ENCODE measurements around the gene SPATS2L. TPM values are rescaled to one million over a fixed set of nuclear protein-coding genes. Genes with fewer than 3 reads are reported as not detected.
"Not testable (repeated sequence)": the region's sequence is repeated elsewhere in the genome, so short reads cannot be mapped to it uniquely, and the experiment has no call there.

SPATS2L gene
- total and polyA plus RNA-seq, 2 donors: 34.8 to 58.3 TPM

GRCh38 chr2:200338692-200339091 is 32.2 kb downstream of the SPATS2L start:
- 65% methylated on average over 4 of the region's 4 CpGs for WGBS
- H3K4me1 ChIP-seq (ENCODE audit: control insufficient read depth in 2 of 2, insufficient read depth in 2 of 2, low read length in 2 of 2): no peaks in the 10 kb centered on the region

GRCh38 chr2:200340508-200341224 is 34.2 kb downstream of the SPATS2L start:
- no peaks in the 10 kb centered on the region for H3K36me3 ChIP-seq (ENCODE audit: control insufficient read depth in 2 of 2, insufficient read depth in 2 of 2, low read length in 1 of 2)
- no peaks in the 10 kb centered on the region for H3K9me3 ChIP-seq (ENCODE audit: control insufficient read depth in 2 of 2, insufficient read depth in 1 of 2, low read length in 1 of 2)
- 99% methylated on average over 6 of the region's 6 CpGs for WGBS
- H3K4me3 ChIP-seq (ENCODE audit: low read length in 2 of 2): no peak overlapping the region
- H3K27me3 ChIP-seq (ENCODE audit: control insufficient read depth in 2 of 2, insufficient read depth in 1 of 2, low read length in 1 of 2): no peaks in the 10 kb centered on the region
- DNase-seq (ENCODE audit: low read depth in 6 of 9, low spot score in 9 of 9): no peak
- H3K4me1 ChIP-seq (ENCODE audit: control insufficient read depth in 2 of 2, insufficient read depth in 2 of 2, low read length in 2 of 2): no peaks in the 10 kb centered on the region
- no peak overlapping the region for H3K27ac ChIP-seq (ENCODE audit: low read depth in 1 of 2, low read length in 1 of 2)

More at GRCh38 chr2:200338692-200339091, 32.2 kb downstream of the SPATS2L start:
- DNase-seq (ENCODE audit: low read depth in 6 of 9, low spot score in 9 of 9): no peak
- H3K27ac ChIP-seq (ENCODE audit: low read depth in 1 of 2, low read length in 1 of 2): no peak overlapping the region
- no peaks in the 10 kb centered on the region for H3K27me3 ChIP-seq (ENCODE audit: control insufficient read depth in 2 of 2, insufficient read depth in 1 of 2, low read length in 1 of 2)
- H3K4me3 ChIP-seq (ENCODE audit: low read length in 2 of 2): no peak overlapping the region
- no peaks in the 10 kb centered on the region for H3K36me3 ChIP-seq (ENCODE audit: control insufficient read depth in 2 of 2, insufficient read depth in 2 of 2, low read length in 1 of 2)
- H3K9me3 ChIP-seq (ENCODE audit: control insufficient read depth in 2 of 2, insufficient read depth in 1 of 2, low read length in 1 of 2): peaks cover 0 to 2% of the 10 kb centered on the region in 2 donors

GRCh38 chr2:200341376-200341775 is 34.9 kb downstream of the SPATS2L start:
- no peak overlapping the region for H3K4me3 ChIP-seq (ENCODE audit: low read length in 2 of 2)
- no peak overlapping the region for H3K27ac ChIP-seq (ENCODE audit: low read depth in 1 of 2, low read length in 1 of 2)
- no peaks in the 10 kb centered on the region for H3K36me3 ChIP-seq (ENCODE audit: control insufficient read depth in 2 of 2, insufficient read depth in 2 of 2, low read length in 1 of 2)
- no peaks in the 10 kb centered on the region for H3K4me1 ChIP-seq (ENCODE audit: control insufficient read depth in 2 of 2, insufficient read depth in 2 of 2, low read length in 2 of 2)
- no peaks in the 10 kb centered on the region for H3K27me3 ChIP-seq (ENCODE audit: control insufficient read depth in 2 of 2, insufficient read depth in 1 of 2, low read length in 1 of 2)
- WGBS: 100% methylated on average over 1 of the region's 1 CpG
- no peaks in the 10 kb centered on the region for H3K9me3 ChIP-seq (ENCODE audit: control insufficient read depth in 2 of 2, insufficient read depth in 1 of 2, low read length in 1 of 2)
- DNase-seq (ENCODE audit: low read depth in 6 of 9, low spot score in 9 of 9): no peak

DNA sequence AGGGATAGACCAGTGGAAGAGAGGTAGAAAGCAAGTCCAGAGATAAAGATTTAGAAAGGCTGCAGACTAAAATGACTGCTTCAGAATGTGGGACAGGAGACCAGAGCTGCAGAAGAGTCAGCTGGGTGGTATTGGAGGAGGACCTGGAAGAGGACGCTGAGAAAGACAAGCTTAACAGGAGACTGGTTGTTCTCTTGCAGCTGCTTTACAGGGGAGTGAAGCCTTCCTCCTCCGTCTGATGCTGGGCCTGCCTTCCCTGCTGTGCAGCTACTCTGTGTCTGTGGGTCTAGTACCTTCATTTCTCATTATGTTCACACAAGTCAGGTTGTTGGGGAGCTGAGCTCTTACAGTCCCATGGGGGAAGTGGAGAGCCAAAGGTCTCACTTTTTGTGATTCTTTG is 35.7 kb downstream of the SPATS2L start:
- 93% methylated on average over 2 of the region's 2 CpGs for WGBS
- no peak for DNase-seq (ENCODE audit: low read depth in 6 of 9, low spot score in 9 of 9)
- no peak overlapping the region for H3K27ac ChIP-seq (ENCODE audit: low read depth in 1 of 2, low read length in 1 of 2)
- no peaks in the 10 kb centered on the region for H3K4me1 ChIP-seq (ENCODE audit: control insufficient read depth in 2 of 2, insufficient read depth in 2 of 2, low read length in 2 of 2)
- no peaks in the 10 kb centered on the region for H3K36me3 ChIP-seq (ENCODE audit: control insufficient read depth in 2 of 2, insufficient read depth in 2 of 2, low read length in 1 of 2)
- H3K27me3 ChIP-seq (ENCODE audit: control insufficient read depth in 2 of 2, insufficient read depth in 1 of 2, low read length in 1 of 2): no peaks in the 10 kb centered on the region
- no peaks in the 10 kb centered on the region for H3K9me3 ChIP-seq (ENCODE audit: control insufficient read depth in 2 of 2, insufficient read depth in 1 of 2, low read length in 1 of 2)
- no peak overlapping the region for H3K4me3 ChIP-seq (ENCODE audit: low read length in 2 of 2)

DNA sequence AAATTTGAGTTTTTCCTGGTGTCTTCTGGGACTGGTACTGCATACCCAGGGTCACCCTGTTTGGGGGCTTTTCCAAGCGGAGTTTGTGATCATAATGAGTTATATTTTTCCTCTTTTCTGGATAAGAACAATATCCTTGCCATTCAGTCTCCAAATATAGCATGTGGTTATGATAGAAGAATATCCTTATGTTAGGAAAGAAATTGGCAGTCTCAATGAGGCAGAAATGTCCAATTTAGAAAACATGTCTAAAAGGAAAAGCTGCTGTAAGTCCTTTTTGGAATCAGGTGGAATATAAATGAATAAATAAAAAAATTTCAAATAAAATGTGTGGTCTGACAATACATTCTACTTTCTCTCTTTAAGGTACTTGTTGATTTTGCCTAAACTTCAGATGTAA is 36.2 kb downstream of the SPATS2L start:
- H3K27ac ChIP-seq (ENCODE audit: low read depth in 1 of 2, low read length in 1 of 2): no peak overlapping the region
- no peaks in the 10 kb centered on the region for H3K4me1 ChIP-seq (ENCODE audit: control insufficient read depth in 2 of 2, insufficient read depth in 2 of 2, low read length in 2 of 2)
- no peak overlapping the region for H3K4me3 ChIP-seq (ENCODE audit: low read length in 2 of 2)
- DNase-seq (ENCODE audit: low read depth in 6 of 9, low spot score in 9 of 9): no peak
- H3K9me3 ChIP-seq (ENCODE audit: control insufficient read depth in 2 of 2, insufficient read depth in 1 of 2, low read length in 1 of 2): no peaks in the 10 kb centered on the region
- no peaks in the 10 kb centered on the region for H3K36me3 ChIP-seq (ENCODE audit: control insufficient read depth in 2 of 2, insufficient read depth in 2 of 2, low read length in 1 of 2)
- H3K27me3 ChIP-seq (ENCODE audit: control insufficient read depth in 2 of 2, insufficient read depth in 1 of 2, low read length in 1 of 2): no peaks in the 10 kb centered on the region
- whole genome bisulfite sequencing: 91% methylated on average over 1 of the region's 1 CpG

DNA sequence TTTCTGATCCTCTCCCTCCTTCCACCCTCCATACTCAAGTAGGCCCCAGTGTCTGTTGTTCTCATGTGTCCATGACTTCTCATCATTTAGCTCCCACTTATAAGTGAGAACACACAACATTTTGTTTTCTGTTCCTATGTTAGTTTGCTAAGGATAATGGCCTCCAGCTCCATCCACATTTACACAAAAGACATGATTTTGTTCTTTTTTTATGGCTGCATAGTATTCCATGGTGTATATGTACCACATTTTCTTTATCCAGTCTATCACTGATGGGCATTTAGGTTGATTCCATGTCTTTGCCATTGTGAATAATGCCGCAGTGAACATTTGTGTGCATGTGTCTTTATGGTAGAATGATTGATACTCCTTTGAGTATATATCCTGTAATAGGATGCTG is 37.7 kb downstream of the SPATS2L start:
- not testable (repeated sequence) for H3K9me3 ChIP-seq (ENCODE audit: control insufficient read depth in 2 of 2, insufficient read depth in 1 of 2, low read length in 1 of 2); H3K27ac ChIP-seq (ENCODE audit: low read depth in 1 of 2, low read length in 1 of 2); DNase-seq (ENCODE audit: low read depth in 6 of 9, low spot score in 9 of 9); H3K4me1 ChIP-seq (ENCODE audit: control insufficient read depth in 2 of 2, insufficient read depth in 2 of 2, low read length in 2 of 2); H3K36me3 ChIP-seq (ENCODE audit: control insufficient read depth in 2 of 2, insufficient read depth in 2 of 2, low read length in 1 of 2); H3K4me3 ChIP-seq (ENCODE audit: low read length in 2 of 2); H3K27me3 ChIP-seq (ENCODE audit: control insufficient read depth in 2 of 2, insufficient read depth in 1 of 2, low read length in 1 of 2)
- 98% methylated on average over 1 of the region's 1 CpG for WGBS

DNA sequence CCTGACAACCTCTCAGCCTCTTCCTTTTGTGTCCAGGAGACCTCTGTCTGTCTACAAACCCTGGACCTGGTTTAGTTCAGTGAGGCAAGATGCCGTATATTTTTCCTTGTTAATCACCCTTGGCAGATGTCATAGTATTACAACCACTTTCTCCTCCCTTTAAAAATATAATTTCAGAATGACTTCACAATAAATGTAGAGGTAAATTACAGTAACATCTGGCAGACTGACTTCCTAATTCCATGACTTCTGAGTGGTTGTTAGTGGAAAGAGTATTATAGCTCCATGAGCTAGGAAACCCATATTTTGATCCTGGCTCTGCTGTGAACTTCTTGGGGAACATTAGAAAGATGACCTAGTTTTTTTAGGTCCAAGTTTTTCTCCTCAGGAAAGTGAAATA is 39.5 kb downstream of the SPATS2L start:
- no peak overlapping the region for H3K4me3 ChIP-seq (ENCODE audit: low read length in 2 of 2)
- no peaks in the 10 kb centered on the region for H3K36me3 ChIP-seq (ENCODE audit: control insufficient read depth in 2 of 2, insufficient read depth in 2 of 2, low read length in 1 of 2)
- H3K9me3 ChIP-seq (ENCODE audit: control insufficient read depth in 2 of 2, insufficient read depth in 1 of 2, low read length in 1 of 2): no peaks in the 10 kb centered on the region
- H3K27ac ChIP-seq (ENCODE audit: low read depth in 1 of 2, low read length in 1 of 2): no peak overlapping the region
- no peaks in the 10 kb centered on the region for H3K27me3 ChIP-seq (ENCODE audit: control insufficient read depth in 2 of 2, insufficient read depth in 1 of 2, low read length in 1 of 2)
- H3K4me1 ChIP-seq (ENCODE audit: control insufficient read depth in 2 of 2, insufficient read depth in 2 of 2, low read length in 2 of 2): no peaks in the 10 kb centered on the region
- 96% methylated on average over 1 of the region's 1 CpG for WGBS
- DNase-seq (ENCODE audit: low read depth in 6 of 9, low spot score in 9 of 9): no peak

- WGBS: 98% methylated on average over 3 of the region's 3 CpGs
- H3K9me3 ChIP-seq (ENCODE audit: control insufficient read depth in 2 of 2, insufficient read depth in 1 of 2, low read length in 1 of 2): no peaks in the 10 kb centered on the region
- no peaks in the 10 kb centered on the region for H3K4me1 ChIP-seq (ENCODE audit: control insufficient read depth in 2 of 2, insufficient read depth in 2 of 2, low read length in 2 of 2)
- no peak overlapping the region for H3K4me3 ChIP-seq (ENCODE audit: low read length in 2 of 2)
- no peak for DNase-seq (ENCODE audit: low read depth in 6 of 9, low spot score in 9 of 9)
- no peaks in the 10 kb centered on the region for H3K27me3 ChIP-seq (ENCODE audit: control insufficient read depth in 2 of 2, insufficient read depth in 1 of 2, low read length in 1 of 2)
- no peak overlapping the region for H3K27ac ChIP-seq (ENCODE audit: low read depth in 1 of 2, low read length in 1 of 2)
- no peaks in the 10 kb centered on the region for H3K36me3 ChIP-seq (ENCODE audit: control insufficient read depth in 2 of 2, insufficient read depth in 2 of 2, low read length in 1 of 2)
These were observed 40.8 kb downstream of the SPATS2L start for GRCh38 chr2:200347301-200347700.

DNA sequence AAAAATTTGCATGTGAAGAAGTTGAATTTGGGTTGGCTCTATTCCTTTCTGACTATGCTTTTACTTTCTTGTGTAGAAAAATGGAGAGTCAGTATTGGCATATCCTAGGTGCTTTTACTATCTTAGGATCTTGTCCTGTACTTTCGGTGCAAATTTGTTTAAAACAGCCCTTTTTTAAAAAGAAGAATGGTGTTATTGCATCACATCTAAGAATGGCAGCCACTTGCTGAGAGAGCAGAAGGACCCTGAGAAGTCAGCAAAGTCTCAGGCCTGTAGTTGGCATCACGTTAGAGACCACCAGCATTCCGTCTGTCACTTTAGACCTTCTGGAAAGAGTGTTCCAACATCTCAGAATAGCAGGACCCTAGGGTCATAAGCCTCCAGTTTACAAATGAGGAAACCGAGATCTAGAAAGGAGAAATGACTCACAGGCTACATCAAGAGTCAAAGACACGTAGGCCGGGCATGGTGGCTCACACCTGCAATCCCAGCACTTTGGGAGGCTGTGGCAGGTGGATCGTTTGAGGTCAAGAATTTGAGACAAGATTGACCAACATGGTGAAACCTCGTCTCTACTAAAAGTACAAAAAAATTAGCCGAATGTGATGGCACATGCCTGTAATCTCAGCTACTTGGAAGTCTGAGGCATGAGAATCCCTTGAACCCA is 42.5 kb downstream of the SPATS2L start:
- Histone ChIP-seq H3K27ac (ENCODE audit: low read depth in 1 of 2, low read length in 1 of 2) (no peak overlapping the region), H3K27me3 (ENCODE audit: control insufficient read depth in 2 of 2, insufficient read depth in 1 of 2, low read length in 1 of 2) (no peaks in the 10 kb centered on the region), H3K4me3 (ENCODE audit: low read length in 2 of 2) (no peak overlapping the region), H3K9me3 (ENCODE audit: control insufficient read depth in 2 of 2, insufficient read depth in 1 of 2, low read length in 1 of 2) (no peaks in the 10 kb centered on the region), H3K36me3 (ENCODE audit: control insufficient read depth in 2 of 2, insufficient read depth in 2 of 2, low read length in 1 of 2) (no peaks in the 10 kb centered on the region), H3K4me1 (ENCODE audit: control insufficient read depth in 2 of 2, insufficient read depth in 2 of 2, low read length in 2 of 2) (no peaks in the 10 kb centered on the region)
- DNase-seq (ENCODE audit: low read depth in 6 of 9, low spot score in 9 of 9): no peak
- WGBS: 97% methylated on average over 9 of the region's 9 CpGs
